Stimulated activated naive B cell treated with anti-CD40 and anti-IgM and Interleukin-4, amounts not matched to agents 10 μg/mL and 1 μg/mL and 100 μg/mL, for 72 hours (primary cell): ENCODE data around the gene LMF1.
"Not testable (repeated sequence)": the region's sequence is repeated elsewhere in the genome, so short reads cannot be mapped to it uniquely, and the experiment has no call there.

Source experiments
- ATAC-seq, 2 donors: fragments of 150-1000 bp; cut with Tn5 transposase; replicated peaks; 2 replicates each; pipeline ENCODE4 v1.10.0; 2021; ENCODE audit warnings: moderate library complexity in 1 of 2
- DNase-seq: peaks from one replicate; pipeline ENCODE4 v3.0.0; 2021
- H3K27ac Mint-ChIP-seq: one replicate; pipeline ENCODE4 v1.8.0; 2022; ENCODE audit warnings: mild to moderate bottlenecking, mixed read lengths
- H3K27me3 Mint-ChIP-seq, 2 donors: one replicate each; pipeline ENCODE4 v1.8.0; 2022; ENCODE audit warnings: mixed read lengths in 2 of 2
- H3K36me3 Mint-ChIP-seq, 2 donors: one replicate each; pipeline ENCODE4 v1.8.0; 2022; ENCODE audit warnings: mixed read lengths in 2 of 2, mild to moderate bottlenecking in 1 of 2
- H3K4me1 Mint-ChIP-seq, 2 donors: one replicate each; pipeline ENCODE4 v1.8.0; 2022; ENCODE audit warnings: mixed read lengths in 2 of 2, mild to moderate bottlenecking in 1 of 2
- H3K4me3 Mint-ChIP-seq, 2 donors: one replicate each; pipeline ENCODE4 v1.8.0; 2022; ENCODE audit warnings: mild to moderate bottlenecking in 2 of 2, mixed read lengths in 2 of 2, moderate library complexity in 1 of 2
- H3K9me3 Mint-ChIP-seq, 2 donors: one replicate each; pipeline ENCODE4 v1.8.0; 2022; ENCODE audit warnings: mixed read lengths in 2 of 2, mild to moderate bottlenecking in 1 of 2

Gene LMF1

DNA sequence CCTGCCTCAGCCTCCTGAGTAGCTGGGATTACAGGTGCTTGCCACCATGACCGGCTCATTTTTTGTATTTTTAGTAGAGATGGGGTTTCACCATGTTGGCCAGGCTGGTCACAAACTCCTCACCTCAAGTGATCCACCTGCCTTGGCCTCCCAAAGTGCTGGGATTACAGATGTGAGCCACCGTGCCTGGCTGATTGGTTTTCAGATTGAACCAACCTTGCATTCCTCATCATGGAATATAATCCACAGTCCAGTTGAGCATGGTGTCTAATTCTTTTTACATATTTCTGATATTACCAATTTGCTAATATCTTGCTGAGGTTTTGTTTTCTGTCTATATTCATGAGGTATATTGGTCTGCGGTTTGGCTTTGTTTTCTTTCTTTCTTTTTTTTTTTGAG is 134.0 kb downstream of the LMF1 start:
- H3K27ac Mint-ChIP-seq, H3K27me3 Mint-ChIP-seq, ATAC-seq, DNase-seq, H3K9me3 Mint-ChIP-seq, H3K36me3 Mint-ChIP-seq, H3K4me1 Mint-ChIP-seq, H3K4me3 Mint-ChIP-seq: not testable (repeated sequence)

DNA sequence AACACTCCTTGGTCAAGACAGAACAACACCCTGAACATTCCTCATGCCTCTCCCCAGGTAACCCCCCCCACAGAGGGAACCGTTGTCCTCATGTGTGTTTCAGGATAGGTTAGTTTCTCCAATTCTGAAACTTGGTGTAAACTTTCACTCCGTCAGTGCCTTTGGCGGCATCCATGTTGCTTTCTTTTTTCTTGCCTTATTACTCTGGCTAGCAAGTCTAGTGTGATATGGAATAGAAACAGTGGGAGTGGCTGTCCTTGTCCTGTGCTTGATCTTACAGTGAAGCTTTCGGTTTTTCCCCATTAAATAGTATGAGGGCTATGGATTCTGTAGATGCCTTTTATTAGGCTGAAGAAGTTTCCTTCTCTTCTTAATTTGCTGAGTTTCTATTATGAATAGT is 134.6 kb downstream of the LMF1 start:
- peaks cover 3 to 4% of the 10 kb centered on the region in 2 donors for H3K36me3 Mint-ChIP-seq
- H3K4me1 Mint-ChIP-seq: no peaks in the 10 kb centered on the region
- peaks cover 6 to 10% of the 10 kb centered on the region in 2 donors for H3K9me3 Mint-ChIP-seq
- ATAC-seq (no peak), DNase-seq (no peak)
- no peaks in the 10 kb centered on the region for H3K27me3 Mint-ChIP-seq
- H3K27ac Mint-ChIP-seq: no peak overlapping the region
- no peak overlapping the region for H3K4me3 Mint-ChIP-seq

DNA sequence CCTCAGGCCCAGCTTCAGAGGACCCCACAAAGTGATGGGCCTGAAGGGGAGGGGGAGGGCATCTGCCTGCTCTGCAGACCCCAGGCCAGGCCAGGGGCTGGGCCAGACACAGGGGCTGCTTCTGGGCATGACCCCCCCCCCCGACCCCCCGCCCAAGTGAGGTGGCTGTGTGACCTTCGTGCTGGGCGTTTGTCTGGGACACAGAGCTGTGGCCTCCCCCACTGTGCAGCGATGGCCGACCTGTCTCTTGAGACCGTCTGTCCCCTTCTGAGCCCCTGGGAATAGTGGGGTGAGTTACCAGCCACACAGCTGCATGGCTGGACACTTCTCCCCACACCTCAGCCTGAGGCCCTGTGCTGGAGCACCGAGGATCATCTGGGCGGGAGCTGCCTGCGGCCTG is 135.4 kb downstream of the LMF1 start:
- Mint-ChIP-seq H3K9me3 (peaks cover 6 to 10% of the 10 kb centered on the region in 2 donors), H3K27ac (no peak overlapping the region), H3K4me1 (no peaks in the 10 kb centered on the region), H3K4me3 (no peak overlapping the region), H3K27me3 (no peaks in the 10 kb centered on the region), H3K36me3 (peaks cover 3 to 4% of the 10 kb centered on the region in 2 donors)
- ATAC-seq (no peak), DNase-seq (no peak)

DNA sequence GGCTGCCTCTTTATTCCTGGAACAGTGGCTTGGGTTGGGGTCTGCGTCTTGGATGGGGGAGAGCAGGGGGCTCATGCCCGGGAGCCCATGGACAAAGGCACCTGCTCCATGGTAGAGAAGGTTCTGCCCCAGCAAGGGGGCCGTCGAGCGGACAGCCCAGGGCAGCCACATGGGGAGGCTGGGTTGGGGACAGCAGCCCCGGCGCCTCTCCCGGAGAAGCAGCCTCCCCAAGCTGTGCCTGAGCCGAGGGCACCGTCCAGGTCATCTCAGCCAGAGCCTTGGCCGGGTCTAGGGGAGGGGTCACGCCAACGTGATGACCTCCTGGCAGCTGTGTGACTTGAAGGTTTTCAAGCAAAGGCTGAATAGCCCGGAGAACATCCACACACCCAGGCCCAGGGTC is 137.4 kb downstream of the LMF1 start:
- Mint-ChIP-seq H3K4me3 (no peak overlapping the region), H3K9me3 (peaks cover 6 to 10% of the 10 kb centered on the region in 2 donors), H3K27me3 (peaks cover 8 to 9% of the 10 kb centered on the region in 2 donors), H3K4me1 (no peaks in the 10 kb centered on the region), H3K27ac (no peak overlapping the region), H3K36me3 (peaks cover 3 to 4% of the 10 kb centered on the region in 2 donors)
- ATAC-seq (no peak), DNase-seq (no peak)

DNA sequence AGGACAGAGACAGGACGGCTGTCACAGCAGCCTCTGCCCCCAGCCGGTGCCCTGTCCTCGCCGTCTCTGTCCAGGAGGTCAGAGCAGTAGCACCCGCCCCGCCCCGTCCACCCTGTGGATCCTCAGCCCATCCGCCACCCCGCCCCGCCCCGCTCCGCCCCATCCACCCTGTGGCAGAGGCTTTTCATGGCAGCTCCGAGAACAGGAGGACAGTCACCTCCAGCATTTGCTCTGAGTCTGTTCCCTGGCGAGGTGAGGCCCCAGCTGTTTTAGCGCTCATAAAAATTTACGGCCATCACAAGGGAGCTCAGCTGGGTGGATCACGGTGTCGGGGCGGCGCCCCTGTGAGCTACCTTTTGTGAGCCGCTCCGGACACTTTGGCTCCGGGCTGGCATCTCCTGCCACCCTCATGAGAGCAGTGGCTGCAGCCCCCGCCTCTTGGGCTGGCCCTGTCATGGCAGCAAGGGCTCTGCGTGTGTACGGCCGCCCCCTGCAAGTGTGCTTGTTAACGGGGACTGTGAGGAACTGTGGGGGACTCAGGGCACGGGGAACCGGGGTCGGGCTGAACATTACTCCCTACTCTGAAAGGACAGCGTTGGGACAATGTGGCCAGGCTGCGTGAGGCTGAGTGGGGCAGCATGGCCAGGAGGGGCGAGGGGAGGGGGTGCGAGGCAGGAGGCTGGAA is 138.0 kb downstream of the LMF1 start:
- peaks cover 6 to 8% of the 10 kb centered on the region in 2 donors for H3K9me3 Mint-ChIP-seq
- peaks cover 3 to 4% of the 10 kb centered on the region in 2 donors for H3K36me3 Mint-ChIP-seq
- no peak overlapping the region for H3K27ac Mint-ChIP-seq
- ATAC-seq (no peak), DNase-seq (no peak)
- peaks cover 8 to 9% of the 10 kb centered on the region in 2 donors for H3K27me3 Mint-ChIP-seq
- H3K4me3 Mint-ChIP-seq: no peak overlapping the region
- H3K4me1 Mint-ChIP-seq: no peaks in the 10 kb centered on the region

DNA sequence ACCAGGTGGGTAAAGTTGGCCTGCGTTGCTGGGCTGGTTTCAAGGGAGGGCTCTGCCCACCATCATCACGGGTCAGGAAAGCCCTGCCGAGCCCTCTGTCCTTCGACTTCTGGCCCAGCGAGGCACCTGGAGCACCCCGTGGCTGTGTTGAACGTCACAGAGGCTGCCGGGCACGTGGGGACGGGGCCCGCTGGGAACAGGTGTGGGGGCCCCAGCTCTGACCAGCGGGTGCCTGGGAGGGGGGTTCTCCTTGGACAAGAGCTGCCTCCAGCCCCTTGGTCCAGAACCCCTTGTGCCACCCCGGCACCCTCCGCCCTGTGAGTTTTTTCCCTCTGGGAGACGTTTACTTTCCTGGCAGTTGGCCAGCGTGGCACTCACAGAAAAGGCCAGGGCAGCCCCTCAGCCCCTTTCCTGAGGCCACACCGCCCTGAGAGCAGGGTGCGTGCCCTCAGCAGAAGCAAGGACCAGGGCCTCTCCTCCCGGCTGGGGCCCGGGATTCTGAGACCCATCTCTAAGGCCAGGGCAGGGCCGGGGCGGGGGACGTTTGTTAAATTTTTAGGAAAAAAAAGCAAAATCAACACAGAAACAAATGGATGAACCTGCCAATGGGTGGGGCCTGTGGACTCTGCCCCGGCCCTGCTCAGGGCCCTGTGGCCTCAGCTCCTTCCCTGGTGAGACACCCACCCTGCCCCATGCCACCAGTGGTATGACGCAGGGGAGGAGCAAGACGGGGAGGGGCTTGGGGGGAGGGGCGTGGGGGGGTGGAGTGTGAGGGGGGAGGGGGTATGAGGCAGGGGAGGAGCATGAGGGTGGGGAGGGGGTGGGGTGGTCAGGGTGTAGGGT is 139.0 kb downstream of the LMF1 start:
- Mint-ChIP-seq H3K9me3 (peaks cover 6 to 8% of the 10 kb centered on the region in 2 donors), H3K36me3 (peaks cover 3 to 4% of the 10 kb centered on the region in 2 donors), H3K4me3 (no peak overlapping the region), H3K27ac (no peak overlapping the region), H3K4me1 (no peaks in the 10 kb centered on the region), H3K27me3 (peaks cover 8 to 9% of the 10 kb centered on the region in 2 donors)
- DNase-seq (no peak), ATAC-seq (no peak)

DNA sequence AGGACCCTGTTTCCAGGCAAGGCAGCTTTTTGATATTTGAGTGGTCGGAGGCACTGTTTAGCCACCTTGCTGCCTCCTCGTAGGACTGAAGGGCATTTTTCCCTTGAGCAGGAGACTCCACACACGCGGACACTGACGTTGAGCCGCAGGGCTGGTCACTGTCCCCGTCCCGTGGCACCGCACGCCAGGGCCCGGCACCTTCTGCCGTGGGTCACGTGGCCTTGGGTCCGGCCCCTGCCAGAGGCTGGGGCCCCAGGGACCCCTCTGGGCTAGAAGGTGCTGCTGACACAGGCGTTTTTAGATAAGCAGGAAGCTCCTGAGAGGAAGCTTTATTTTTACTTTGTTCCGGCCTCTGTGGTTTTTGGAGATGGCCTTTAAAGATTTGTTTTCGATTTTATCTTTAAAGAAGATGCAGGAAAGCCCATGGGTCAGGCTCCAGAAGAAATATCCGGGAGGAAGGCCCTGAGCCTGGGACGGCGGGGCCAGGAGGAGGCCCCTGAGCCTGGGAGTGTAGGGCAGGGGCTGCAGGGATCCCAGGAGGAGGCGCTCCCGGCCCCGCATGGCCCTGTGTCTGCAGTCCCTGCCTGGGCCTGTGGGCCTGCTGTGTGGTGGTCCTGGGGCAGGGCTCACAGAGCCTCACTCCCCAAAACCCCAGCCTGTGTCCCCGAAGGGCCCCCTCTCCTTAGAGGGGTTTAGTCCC is 139.8 kb downstream of the LMF1 start:
- no peak for ATAC-seq
- Mint-ChIP-seq H3K27me3 (peaks cover 8 to 9% of the 10 kb centered on the region in 2 donors), H3K9me3 (peaks cover under 1 to 4% of the 10 kb centered on the region in 2 donors), H3K27ac (no peak overlapping the region), H3K4me1 (no peaks in the 10 kb centered on the region), H3K4me3 (no peak overlapping the region), H3K36me3 (no peaks in the 10 kb centered on the region)
- no peak for DNase-seq

DNA sequence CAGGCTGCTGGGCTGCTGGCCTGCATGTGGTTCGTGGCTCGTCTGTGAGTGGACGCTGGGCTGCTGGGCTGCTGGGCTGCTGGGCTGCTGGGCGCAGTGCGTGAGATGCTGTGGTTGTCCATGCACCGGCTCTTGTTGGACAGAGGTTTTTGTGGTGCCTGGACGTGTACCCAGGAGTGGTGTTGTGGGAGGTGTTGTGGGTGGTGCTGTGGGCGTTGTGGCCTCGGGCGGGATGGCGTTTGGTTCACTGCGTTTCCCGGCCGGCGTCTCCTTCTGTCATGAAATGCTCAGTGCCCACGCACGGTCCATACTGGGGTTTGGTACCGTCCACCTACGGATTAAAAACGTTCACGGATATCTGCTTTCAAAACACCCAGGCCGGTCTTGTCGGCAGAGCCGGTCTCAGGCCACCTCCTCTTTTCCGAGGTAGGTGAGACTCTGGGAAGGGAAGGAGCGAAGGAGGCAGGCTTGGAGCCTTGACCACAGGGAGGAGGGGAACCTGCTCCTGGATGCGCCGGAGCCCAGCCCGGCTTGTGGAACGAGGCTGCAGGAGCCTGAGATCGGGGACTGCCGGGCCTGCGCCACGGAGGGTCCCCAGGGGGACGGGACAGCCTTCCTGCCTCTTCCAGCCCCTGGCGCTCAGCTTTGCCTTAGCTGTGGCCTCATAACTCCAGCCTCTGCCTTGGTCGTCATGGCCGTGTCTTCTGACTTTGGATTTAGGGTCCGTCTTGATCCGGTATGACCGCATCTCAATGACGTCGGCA is 140.5 kb downstream of the LMF1 start:
- no peak for ATAC-seq
- peaks cover 8 to 9% of the 10 kb centered on the region in 2 donors for H3K27me3 Mint-ChIP-seq
- no peak for DNase-seq

DNA sequence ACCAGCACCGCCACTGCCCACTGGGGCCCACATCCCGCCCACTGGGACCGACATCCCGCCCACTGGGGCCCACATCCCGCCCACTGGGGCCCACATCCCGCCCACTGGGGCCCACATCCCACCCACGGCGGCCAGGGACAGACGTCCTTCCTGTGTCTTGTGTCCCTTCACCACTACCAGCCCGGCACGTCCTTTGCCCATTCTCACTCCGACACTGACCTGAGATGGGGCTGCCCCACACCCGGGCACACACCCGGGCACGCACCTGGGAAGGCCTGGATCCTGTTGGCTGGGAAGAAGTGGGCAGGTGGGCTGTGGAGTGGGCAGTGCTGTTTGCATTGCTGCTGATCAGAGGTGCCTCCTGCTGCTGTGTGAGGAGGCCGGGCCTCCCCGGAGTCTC is 141.9 kb downstream of the LMF1 start:
- Mint-ChIP-seq H3K4me3 (no peak overlapping the region), H3K36me3 (no peaks in the 10 kb centered on the region), H3K27ac (no peak overlapping the region), H3K4me1 (no peaks in the 10 kb centered on the region), H3K9me3 (no peaks in the 10 kb centered on the region), H3K27me3 (peaks cover 8 to 11% of the 10 kb centered on the region in 2 donors)
- ATAC-seq (no peak), DNase-seq (no peak)

More for the DNA sequence above, 140.5 kb downstream of the LMF1 start:
- Mint-ChIP-seq H3K4me1 (no peaks in the 10 kb centered on the region), H3K27ac (no peak overlapping the region), H3K36me3 (no peaks in the 10 kb centered on the region), H3K9me3 (no peaks in the 10 kb centered on the region), H3K4me3 (no peak overlapping the region)

DNA sequence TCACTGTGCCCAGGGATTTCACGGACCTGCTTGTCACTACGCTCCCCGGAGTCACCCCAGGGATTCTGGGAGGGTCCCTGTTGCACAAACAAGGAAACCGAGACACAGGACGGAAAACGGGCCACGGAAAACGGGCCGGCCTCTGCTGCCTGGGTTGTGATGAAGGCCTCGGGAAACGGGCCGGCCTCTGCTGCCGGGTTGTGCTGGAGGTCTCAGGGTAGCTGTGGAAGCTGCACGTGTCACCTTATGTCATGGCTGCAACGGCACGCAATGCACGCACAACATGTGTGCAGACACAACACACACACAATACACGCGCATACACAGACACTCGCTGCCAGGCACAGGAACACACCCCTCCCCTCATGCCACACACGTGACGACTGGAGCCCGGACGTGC is 143.3 kb downstream of the LMF1 start:
- H3K27me3 Mint-ChIP-seq: peaks cover 8 to 15% of the 10 kb centered on the region in 2 donors
- no peak for DNase-seq
- ATAC-seq: no peak
- no peaks in the 10 kb centered on the region for H3K36me3 Mint-ChIP-seq
- H3K4me1 Mint-ChIP-seq: no peaks in the 10 kb centered on the region
- no peak overlapping the region for H3K4me3 Mint-ChIP-seq
- H3K27ac Mint-ChIP-seq: no peak overlapping the region
- H3K9me3 Mint-ChIP-seq: no peaks in the 10 kb centered on the region

DNA sequence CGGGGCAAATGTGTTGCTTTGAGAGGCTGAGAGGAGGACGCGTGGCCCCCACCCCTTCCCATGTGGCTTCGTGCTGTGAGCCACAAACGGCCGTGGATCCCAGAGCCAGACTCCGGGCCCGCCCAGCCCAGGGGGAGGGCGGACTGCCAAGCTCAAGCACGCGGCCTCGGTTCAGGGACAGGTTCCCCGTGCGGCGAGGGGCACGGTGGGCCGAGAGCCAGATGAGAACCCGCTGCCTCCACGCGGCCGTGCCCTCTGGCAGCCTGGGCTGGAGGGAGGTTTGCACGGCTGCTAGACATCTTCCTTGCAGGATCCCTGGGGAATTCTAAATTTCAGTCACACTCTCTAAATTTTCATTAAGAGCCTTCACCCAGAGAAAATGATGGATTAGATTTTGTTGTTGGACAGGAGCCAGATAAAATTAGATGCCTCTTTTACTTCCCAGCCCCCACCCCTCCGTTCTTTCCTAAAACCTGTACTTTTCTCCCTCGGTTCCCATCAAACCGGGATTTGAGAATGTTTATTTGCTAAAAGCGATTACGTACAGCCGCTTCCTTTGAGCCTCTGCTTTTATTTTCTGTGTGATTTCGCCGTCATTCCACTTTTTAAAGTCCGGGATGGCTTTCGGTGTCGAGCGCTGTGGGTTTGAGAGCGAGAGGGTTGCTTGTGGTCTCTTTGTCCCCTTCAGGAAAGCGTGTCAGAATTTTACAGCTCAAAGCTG is 145.3 kb downstream of the LMF1 start:
- H3K4me1 Mint-ChIP-seq: no peaks in the 10 kb centered on the region
- H3K9me3 Mint-ChIP-seq: no peaks in the 10 kb centered on the region
- H3K4me3 Mint-ChIP-seq: no peak overlapping the region
- peaks cover 15 to 17% of the 10 kb centered on the region in 2 donors for H3K27me3 Mint-ChIP-seq
- ATAC-seq: no peak
- no peak overlapping the region for H3K27ac Mint-ChIP-seq
- DNase-seq: no peak
- no peaks in the 10 kb centered on the region for H3K36me3 Mint-ChIP-seq

DNA sequence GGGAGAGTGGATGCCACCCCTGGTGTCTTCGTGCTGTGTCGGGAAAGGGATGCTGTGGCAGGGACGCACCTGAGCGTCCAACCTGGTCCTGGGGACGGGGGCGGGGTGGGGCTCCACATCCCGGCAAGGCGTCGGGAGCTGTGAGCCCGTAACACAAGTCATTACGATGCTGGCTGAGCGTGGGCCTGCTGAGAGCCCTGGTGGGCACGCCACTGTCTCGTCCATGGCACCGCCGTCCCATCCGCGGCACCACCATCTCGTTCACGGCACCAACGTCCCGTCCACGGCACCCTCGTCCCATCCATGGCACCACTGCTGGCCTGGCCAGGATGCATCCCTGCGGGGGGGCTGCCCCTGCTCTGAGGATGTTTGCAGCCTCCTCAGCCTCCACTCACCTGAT is 146.2 kb downstream of the LMF1 start:
- Mint-ChIP-seq H3K9me3 (no peaks in the 10 kb centered on the region), H3K27me3 (peaks cover 7 to 10% of the 10 kb centered on the region in 2 donors), H3K36me3 (no peaks in the 10 kb centered on the region), H3K27ac (no peak overlapping the region), H3K4me1 (peaks cover 3 to 7% of the 10 kb centered on the region in 2 donors), H3K4me3 (no peak overlapping the region)
- no peak for DNase-seq
- ATAC-seq: no peak

DNA sequence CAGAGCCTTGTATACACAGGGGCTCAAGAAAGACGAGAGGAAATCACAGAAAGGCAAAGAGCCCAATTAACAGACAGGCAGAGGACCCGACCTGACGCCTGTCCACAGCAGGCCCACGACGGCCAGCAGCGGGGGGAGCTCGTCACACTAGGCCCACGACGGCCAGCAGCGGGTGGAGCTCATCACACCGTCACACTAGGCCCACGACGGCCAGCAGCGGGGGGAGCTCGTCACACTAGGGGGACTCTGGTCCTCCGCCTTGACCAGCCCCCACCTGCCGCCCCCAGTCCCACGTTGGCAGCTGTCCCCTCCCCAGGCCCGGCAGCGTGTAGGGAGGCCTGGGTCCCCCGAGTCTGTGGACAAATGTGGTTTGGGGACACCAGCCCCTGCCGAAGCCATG is 146.6 kb downstream of the LMF1 start:
- Mint-ChIP-seq H3K4me1 (peaks cover 3 to 11% of the 10 kb centered on the region in 2 donors), H3K27ac (no peak overlapping the region), H3K27me3 (peaks cover 6 to 9% of the 10 kb centered on the region in 2 donors), H3K9me3 (no peaks in the 10 kb centered on the region), H3K36me3 (no peaks in the 10 kb centered on the region), H3K4me3 (no peak overlapping the region)
- ATAC-seq (no peak), DNase-seq (no peak)
